RCC 7860 (cell line): ENCODE data around the gene NT5DC2.

ENCODE experiments used
- DNase-seq: peaks from one replicate; pipeline ENCODE4 v3.0.0-alpha.2; 2015; ENCODE audit warnings: low spot score
- FAIRE-seq: peaks from 2 replicates; lab custom pipeline; 2012; peaks lifted over from hg19 to GRCh38; lab: Jason Lieb, UNC

Gene NT5DC2

DNA sequence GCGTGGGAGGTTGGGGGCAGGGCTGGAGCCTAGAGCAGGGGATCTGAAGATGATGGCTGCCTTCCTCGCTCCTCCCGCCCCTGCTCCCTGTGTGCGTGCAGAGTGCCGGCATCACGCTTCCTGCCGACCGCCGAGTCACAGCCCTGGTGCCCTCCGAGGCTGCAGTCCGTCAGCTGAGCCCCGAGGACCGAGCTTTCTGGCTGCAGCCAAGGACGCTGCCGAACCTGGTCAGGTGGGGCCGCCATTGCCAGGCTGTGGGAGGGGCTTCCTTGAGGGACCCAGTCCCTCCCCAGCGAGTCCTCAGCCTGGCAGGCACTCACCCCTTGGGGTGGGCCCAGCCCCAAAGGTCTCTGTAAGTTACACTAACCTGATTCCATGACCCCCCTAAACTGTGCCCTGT lies 20.9 kb downstream of the NT5DC2 start:
- DNase-seq = no peak

DNA sequence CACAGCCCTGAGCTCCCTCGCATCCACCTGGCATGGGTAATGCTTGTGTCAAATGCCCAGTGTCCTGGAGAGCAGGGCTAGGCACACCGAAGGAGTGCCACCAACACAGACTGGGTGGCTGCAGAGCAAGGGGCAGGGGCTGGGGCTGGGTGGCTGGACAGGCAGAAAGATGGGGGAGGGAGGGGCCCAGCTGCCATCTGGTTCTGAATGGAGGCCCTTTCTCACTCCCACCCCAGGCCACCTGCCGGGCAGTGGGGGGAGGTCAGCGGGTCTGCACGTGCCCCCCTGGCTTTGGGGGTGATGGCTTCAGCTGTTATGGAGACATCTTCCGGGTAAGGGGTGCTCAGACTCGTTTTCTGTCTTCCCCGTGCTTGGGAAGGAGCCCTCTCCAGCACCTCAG lies 21.6 kb downstream of the NT5DC2 start:
- DNase-seq (no peak), FAIRE-seq (no peak)

More for the DNA sequence above, 20.9 kb downstream of the NT5DC2 start:
- FAIRE-seq = no peak

DNA sequence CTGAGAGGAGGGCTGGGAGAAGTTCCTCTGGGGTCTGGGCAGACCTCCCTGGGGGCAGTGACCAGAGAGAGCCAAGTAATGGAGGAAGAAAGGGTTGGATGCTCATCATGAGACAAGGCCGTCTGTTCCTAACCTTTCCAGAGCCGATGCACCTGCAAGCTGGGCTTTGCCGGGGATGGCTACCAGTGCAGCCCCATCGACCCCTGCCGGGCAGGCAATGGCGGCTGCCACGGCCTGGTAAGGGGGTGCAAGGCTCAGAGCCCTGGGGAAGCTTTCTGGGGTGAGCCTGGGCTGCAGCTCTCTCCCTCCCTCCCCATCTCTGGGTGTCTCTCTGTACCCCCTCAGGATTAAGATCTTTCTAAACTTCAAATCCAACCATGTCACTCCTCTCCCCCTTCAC lies 22.1 kb downstream of the NT5DC2 start:
- FAIRE-seq (no peak), DNase-seq (no peak)

DNA sequence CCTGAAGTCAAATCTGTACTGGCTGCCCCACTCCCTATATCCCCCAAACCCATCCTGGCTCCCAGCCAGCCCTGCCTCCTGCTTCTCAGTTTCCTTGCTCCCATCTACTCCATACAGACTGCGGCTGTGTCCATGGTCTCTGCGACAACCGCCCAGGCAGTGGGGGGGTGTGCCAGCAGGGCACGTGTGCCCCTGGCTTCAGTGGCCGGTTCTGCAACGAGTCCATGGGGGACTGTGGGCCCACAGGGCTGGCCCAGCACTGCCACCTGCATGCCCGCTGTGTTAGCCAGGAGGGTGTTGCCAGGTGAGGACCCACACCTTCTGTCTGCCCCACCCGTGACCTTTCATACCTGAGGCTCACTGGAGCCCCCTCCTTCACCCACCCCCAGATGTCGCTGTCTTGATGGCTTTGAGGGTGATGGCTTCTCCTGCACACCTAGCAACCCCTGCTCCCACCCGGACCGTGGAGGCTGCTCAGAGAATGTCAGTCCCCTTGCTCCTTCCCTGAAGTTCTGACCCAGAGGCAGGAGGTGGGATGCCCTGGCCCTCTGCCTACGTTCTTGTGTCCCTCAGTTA lies 23.8 kb downstream of the NT5DC2 start:
- no peak for DNase-seq
- FAIRE-seq = no peak

DNA sequence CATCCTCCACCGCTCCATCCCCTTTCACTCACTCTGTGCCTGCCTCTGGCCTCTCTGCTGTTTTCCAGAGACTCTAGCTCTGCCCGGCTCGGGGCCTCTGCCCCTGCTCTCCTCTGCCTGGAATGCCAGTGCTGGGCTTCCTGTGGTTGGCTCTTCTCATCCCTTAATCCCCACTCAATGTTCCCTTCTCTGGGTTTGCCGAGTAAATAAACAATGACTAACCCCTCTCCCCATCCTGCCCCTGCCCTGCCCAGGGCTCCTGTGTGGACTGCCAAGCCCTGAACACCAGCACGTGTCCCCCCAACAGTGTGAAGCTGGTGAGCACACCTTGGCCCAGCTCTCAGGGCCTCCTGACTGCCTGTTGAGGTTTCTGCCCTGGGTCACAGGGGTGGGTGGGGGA lies 26.3 kb downstream of the NT5DC2 start:
- no peak for FAIRE-seq
- peak; percentile 44 for DNase-seq

DNA sequence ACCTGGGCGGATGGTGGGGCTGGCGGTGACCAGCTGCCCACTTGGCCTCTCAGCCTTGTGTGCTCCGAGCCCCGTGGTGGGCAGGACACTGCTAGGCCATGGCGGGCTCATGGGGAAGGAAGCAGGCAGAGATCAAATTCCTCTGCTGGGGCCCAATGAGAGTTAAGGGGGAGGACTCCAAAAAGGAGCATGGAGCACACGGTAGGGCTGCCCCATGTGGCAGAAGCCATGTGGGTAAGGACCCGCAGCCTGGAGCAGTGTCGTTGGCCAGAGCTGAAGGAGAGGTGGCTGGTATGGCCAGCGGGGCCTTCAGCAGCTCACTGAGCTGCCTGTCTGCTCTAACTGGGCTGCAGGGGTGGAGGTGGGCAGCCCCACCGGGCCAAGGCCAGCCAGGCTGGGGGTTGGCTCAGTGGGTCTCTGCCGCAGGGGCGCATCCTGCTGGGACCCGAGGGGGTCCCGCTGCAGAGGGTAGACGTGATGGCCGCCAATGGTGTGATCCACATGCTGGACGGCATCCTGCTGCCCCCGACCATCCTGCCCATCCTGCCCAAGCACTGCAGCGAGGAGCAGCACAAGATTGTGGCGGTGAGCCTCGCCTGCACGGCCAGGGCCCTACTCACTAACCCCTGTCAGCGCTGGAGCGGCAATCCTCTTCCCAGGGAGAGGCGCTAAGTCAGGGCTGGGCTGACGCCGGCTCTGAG lies 27.2 kb downstream of the NT5DC2 start:
- DNase-seq = no peak
- FAIRE-seq = no peak

DNA sequence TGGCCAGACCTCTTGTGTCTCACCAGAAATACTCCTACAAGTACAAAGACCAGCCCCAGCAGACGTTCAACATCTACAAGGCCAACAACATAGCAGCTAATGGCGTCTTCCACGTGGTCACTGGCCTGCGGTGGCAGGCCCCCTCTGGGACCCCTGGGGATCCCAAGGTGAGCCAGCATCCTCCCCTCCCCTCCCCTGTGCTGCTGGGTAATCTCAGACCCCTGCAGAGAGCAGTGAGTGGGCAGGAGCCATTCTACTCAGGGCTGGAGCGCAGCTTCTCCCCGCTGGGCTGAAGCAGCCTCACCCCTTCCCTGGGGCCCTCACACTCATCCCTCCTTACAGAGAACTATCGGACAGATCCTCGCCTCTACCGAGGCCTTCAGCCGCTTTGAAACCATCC lies 28.7 kb downstream of the NT5DC2 start:
- DNase-seq (no peak), FAIRE-seq (no peak)

DNA sequence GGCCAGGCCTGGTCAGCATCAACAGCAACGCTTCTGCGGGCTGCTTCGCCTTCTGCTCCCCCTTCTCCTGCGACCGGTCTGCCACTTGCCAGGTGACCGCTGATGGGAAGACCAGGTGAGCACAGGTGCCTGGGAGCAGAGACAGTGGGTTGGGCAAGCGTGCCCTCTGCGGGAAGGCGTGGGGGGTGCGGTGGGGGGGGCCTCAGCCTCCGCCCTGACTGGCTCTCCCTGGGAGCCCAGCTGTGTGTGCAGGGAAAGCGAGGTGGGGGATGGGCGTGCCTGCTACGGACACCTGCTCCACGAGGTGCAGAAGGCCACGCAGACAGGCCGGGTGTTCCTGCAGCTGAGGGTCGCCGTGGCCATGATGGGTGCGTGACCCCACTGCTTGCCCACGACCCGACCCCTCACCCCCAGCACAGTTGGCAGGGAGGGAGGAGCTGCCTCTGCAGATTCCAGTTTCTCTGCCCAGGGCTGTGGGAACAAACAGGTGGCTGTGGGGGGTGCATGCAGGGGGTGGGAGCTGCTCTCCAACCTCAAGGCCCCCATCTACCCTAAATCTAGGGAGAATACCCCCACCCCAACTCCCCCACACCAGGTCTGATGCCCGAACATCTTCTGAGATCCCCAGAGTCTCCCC lies 29.8 kb downstream of the NT5DC2 start:
- no peak for DNase-seq
- FAIRE-seq = no peak

DNA sequence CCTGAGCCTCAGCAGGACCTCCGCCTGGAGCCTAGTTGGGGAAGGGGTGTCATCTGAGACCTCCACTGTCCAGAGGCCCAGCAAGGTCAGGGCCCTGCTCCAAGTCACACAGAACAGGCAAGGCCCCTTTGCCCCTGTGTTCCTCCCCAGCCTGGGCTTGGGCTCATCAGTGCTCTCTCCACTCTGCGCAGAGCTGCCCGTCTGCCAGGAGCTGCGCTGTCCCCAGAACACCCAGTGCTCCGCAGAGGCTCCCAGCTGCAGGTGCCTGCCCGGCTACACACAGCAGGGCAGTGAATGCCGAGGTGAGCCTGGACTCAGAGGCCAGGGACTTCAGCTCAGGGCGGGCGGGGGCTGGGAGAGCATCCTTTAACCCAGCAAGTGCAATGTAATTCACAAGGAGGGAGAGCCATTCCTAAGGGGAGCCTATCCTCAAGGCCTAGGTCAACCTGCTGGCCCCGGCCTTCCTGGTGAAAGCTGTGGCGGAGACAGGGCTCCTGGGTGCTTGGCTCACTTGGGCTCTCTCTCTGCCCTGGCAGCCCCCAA lies 30.8 kb downstream of the NT5DC2 start:
- no peak for DNase-seq
- no peak for FAIRE-seq

DNA sequence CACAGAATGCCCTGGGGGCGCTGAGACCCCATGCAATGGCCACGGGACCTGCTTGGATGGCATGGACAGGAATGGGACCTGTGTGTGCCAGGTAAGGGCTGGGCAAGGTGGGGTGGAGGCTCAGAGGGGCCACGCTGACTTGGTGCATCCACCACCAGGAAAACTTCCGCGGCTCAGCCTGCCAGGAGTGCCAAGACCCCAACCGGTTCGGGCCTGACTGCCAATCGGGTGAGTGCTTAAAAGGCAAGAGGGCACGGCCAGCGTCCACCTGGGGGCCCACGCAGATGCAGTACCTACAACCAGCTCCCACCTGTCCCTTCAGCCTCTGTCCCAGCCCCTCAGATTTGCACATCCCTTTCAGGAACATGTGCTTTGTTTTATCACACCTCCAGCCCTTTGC lies 31.7 kb downstream of the NT5DC2 start:
- DNase-seq (no peak), FAIRE-seq (no peak)

DNA sequence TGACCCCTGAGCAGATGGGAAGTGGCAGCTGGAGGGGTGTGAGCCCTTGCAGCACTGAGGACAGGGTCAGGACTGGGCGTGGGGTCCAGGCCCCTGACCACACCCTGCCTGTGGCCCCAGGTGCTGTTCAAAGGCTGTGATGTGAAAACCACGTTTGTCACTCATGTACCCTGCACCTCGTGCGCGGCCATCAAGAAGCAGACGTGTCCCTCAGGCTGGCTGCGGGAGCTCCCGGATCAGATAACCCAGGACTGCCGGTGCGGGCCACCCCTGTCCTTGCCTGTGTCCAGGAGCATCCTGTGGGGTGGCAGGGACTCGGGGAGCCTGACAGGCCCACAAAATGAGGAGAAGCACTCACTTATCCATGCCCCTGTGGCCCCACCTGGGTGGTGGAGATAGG lies 32.6 kb downstream of the NT5DC2 start:
- no peak for FAIRE-seq

DNA sequence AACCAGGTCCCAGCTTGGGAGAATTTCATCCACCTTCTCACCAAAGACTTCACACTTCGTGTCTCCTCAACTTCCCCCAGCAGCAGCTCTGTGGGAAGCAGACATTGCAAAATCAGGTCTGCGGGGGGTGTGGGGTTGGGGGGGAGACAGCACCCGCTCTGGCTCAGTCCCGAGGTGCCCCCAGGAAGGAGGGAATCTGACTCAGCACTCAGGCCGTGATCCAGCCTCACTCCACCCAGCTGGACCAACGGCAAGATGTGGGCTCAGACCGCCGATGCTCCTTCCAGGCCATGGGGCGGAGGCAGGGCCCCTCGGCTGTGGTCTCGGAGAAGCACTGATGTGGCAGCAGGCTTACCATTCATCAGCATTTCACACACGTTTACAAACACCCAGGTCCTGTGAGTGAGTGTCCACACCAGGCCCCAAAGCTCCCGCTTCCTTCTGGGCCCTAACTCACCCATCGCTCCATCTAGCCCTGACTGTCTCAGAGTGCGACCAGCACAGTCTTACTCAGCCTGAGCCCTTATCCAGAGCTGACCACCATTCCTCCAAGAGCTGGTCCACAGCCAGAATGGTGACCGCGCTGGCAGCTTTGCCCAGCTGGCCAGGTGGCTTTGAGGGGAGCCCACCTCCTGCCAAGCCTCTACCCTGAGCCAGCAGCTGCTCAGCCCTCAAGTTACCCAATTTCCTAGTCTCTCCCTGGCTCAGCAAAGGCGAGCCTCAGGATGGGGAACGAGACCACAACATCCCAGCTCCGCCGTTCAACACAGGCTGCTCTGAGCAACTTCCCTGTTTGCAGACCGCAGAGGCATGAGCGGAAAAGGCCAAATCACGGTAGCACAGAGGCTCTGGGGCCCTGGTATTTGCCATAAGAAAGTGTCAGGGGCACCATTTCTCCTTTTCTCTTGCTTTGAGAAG lies 35.3 kb downstream of the NT5DC2 start:
- DNase-seq = peak; percentile 3
- FAIRE-seq = no peak

More for the DNA sequence above, 32.6 kb downstream of the NT5DC2 start:
- no peak for DNase-seq

DNA sequence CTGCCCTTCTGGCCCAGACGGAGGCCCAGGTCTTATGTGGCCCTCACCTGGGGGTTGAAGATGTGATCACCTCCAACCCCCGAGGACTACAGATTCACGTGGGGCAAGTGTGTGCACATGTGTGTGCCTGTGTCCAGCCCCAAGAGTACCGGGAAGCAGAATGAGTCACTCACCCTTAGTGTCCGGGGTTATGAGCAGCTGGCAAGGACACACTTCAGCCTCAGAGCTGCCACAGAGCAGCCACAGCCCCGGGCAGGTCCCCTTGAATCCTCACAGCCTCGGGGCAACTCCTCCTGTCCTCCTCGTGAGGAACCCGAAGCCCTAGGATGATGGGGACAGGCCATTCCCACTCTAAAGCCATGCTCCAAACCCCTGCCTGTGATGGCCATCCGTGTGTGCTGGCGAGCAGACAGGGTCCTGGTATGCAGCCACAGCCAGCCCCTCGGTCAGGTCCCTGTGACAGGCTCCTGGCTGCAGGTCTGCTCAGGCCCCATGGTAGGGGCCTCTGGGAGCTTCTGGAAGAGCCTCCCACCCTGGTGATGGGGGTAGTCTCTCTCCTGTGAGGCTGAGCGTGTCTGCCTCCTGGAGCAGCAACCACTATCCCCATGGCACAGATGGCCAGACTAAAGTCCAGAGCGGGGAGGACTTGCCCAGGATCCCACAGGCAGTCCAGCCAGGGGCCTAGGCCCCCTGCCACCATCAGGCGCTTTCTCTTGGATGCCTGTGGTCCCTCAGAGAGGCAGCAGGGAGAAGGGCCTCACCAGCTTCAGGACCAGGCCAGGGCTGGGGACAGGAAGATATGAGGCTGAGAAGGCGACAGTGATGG lies 37.7 kb downstream of the NT5DC2 start:
- peak; percentile 42 for DNase-seq
- no peak for FAIRE-seq

DNA sequence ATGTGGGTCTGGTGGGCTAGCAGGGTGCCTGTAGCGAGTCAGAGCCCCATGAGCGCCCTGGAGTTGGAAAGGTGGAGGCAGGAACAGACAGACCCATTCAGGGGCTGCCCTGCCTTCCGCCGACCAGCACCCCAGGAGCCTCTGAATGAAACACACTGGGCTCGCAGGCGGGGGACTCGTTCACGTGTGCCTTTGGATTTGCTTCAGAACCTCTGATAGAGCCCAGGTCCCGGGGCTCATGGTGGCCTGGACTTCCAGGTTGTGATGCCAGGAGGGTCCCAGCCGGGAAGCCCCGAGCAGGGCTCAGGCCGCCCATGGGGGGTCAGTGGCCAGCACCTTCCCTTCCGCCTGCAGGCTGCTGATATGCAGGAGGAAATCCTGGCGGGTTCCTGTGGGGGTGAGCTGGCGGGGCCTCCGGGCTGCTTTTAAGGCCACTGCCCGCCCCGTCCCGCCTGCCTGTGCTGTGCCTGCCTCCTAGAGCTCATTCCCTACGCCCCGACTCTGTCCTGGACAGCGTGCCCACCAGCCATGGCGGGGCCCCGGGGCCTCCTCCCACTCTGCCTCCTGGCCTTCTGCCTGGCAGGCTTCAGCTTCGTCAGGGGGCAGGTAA lies 38.7 kb downstream of the NT5DC2 start, which contains the start of gene STAB1:
Gene STAB1 (plus strand): TSS at position 453 of the 610 bp plus-strand sequence. CDS start 76 bp downstream, at position 529.
- DNase-seq (no peak), FAIRE-seq (no peak)

DNA sequence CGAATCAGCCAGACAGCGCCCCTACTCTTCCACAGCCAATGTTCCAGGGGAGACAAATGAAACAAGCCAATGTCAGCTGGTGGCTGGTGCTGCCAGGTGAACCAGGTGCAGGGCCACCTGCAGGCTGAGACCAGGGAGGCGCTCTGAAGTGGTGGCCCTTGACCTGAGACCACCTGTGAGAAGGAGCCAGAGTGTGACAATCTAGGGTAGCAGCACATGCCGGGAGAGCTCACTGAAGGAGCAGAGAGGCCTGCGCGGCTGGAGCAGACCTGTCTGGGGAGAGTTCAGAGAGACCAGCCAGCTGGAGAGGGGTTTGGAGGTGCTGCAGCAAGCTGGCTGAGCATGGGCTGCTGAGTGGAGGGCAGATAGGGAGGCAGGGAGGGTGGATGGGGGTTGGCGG lies 39.2 kb downstream of the NT5DC2 start:
- FAIRE-seq (no peak), DNase-seq (no peak)

DNA sequence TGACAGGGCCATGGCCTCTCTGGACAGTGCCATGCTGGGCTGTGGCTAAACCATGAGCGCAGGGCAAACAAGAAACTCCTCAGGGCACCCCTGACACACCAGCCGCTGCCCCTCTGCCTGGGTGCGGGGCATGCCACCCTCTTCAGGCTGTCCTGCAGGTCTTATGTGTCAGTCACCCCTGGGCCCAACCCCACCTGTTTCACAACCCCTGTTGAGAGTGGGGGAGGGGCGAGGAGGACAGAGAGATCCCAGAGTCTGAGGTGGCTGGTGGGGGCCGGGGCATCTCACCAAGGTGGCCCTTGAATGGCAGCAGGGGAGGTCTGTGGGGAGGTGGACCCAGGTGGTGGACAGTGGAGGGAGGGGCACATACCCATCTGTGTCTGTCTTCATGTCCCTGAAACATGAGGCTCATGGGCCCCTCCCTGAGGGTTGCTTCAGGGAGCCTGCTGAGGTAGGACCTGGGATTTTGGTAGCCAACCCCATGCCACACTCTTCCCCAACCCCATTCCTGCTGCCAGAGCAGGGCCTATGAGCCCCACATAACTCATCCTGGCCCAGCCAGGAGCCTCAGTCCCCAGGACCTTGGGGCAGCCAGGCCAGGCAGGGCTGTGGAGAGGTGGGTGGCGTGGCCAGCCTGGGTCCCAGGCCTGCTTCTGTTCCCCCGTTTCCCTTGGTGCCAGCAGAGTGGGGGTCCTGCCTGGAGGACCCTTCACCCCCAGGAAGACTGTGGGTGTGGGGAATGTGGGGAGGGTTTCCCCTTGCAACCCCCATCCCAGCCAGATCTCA lies 40.2 kb downstream of the NT5DC2 start:
- no peak for DNase-seq

DNA sequence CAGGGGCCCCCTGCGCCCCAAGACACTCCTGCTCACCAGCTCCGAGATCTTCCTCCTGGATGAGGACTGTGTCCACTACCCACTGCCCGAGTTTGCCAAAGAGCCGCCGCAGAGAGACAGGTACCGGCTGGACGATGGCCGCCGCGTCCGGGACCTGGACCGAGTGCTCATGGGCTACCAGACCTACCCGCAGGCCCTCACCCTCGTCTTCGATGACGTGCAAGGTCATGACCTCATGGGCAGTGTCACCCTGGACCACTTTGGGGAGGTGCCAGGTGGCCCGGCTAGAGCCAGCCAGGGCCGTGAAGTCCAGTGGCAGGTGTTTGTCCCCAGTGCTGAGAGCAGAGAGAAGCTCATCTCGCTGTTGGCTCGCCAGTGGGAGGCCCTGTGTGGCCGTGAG lies 41.6 kb downstream of the NT5DC2 start:
- FAIRE-seq = no peak
- DNase-seq = no peak

More for the DNA sequence above, 40.2 kb downstream of the NT5DC2 start:
- FAIRE-seq = no peak

DNA sequence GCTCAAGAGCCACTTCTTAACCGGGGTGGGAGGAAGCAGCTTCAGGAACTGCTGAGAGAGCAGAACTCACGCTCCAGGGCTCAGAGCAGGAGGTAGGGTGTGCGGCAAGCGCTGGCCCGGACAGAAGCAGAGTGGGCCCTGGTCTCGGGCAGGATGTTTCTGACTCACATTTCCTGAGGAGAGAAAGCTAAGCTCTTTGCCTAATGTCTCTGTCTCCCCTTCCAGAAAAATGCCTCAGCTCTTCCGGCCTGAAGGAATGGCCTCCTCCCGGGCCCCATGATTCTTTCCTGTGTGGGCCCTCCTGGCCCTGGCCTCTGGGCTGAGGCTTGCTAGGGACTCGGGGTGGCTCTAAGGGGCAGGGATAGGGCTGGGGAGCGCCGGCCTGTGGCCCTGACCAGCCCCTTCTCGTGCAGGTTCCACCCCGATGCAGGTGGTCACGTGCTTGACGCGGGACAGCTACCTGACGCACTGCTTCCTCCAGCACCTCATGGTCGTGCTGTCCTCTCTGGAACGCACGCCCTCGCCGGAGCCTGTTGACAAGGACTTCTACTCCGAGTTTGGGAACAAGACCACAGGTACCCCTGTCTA lies 42.6 kb downstream of the NT5DC2 start:
- FAIRE-seq (no peak), DNase-seq (no peak)
